Astrocyte (in vitro differentiated cells and primary cell): Measurements from ENCODE around the gene DPYSL3. TPM values are rescaled to one million over a fixed set of nuclear protein-coding genes. Genes with fewer than 3 reads are reported as not detected.

Experiments
- DNase-seq: peaks from one replicate; pipeline ENCODE4 v3.0.0-alpha.2; 2010; ENCODE audit warnings: low read depth
- FAIRE-seq: peaks from 2 replicates; lab custom pipeline; 2011; peaks lifted over from hg19 to GRCh38; lab: Jason Lieb, UNC
- H2AFZ ChIP-seq: 2 replicates; pipeline ENCODE4 v1.6.0; 2012; ENCODE audit warnings: low read depth, low read length, inconsistent platforms
- H3K27ac ChIP-seq: 2 replicates; pipeline ENCODE4 v1.5.1; 2011; ENCODE audit warnings: low read depth, low read length, inconsistent platforms
- H3K27me3 ChIP-seq: 2 replicates; pipeline ENCODE4 v1.6.0; 2011; ENCODE audit warnings: low read length, inconsistent platforms; ENCODE audit not compliant: insufficient read depth
- H3K36me3 ChIP-seq: 2 replicates; pipeline ENCODE4 v1.5.1; 2011; ENCODE audit warnings: low read length, inconsistent platforms; ENCODE audit not compliant: insufficient read depth
- H3K4me1 ChIP-seq: 2 replicates; pipeline ENCODE4 v1.5.1; 2011; ENCODE audit warnings: low read length, inconsistent platforms; ENCODE audit not compliant: insufficient read depth
- H3K4me2 ChIP-seq: 2 replicates; pipeline ENCODE4 v1.6.0; 2012; ENCODE audit warnings: low read length, inconsistent platforms
- H3K4me3 ChIP-seq: 2 replicates; pipeline ENCODE4 v1.5.1; 2011; ENCODE audit warnings: low read depth, mild to moderate bottlenecking, low read length, inconsistent platforms; ENCODE audit not compliant: insufficient read depth
- H3K79me2 ChIP-seq: 2 replicates; pipeline ENCODE4 v1.6.0; 2012; ENCODE audit warnings: mild to moderate bottlenecking, low read length, inconsistent platforms; ENCODE audit not compliant: insufficient read depth
- H3K9ac ChIP-seq: 2 replicates; pipeline ENCODE4 v1.6.0; 2012; ENCODE audit warnings: mild to moderate bottlenecking, low read length, inconsistent platforms
- H3K9me3 ChIP-seq: 2 replicates; pipeline ENCODE4 v1.5.1; 2012; ENCODE audit warnings: low read depth, mild to moderate bottlenecking, low read length, inconsistent platforms; ENCODE audit not compliant: insufficient read depth
- H4K20me1 ChIP-seq: 2 replicates; pipeline ENCODE4 v1.6.0; 2012; ENCODE audit warnings: low read length, inconsistent platforms; ENCODE audit not compliant: insufficient read depth
- H3K27ac Mint-ChIP-seq: one replicate; pipeline ENCODE4 v1.8.0; 2021; ENCODE audit warnings: mild to moderate bottlenecking, mixed read lengths; ENCODE audit not compliant: unreplicated experiment
- H3K27me3 Mint-ChIP-seq: one replicate; pipeline ENCODE4 v1.8.0; 2021; ENCODE audit warnings: low read depth, mixed read lengths; ENCODE audit not compliant: unreplicated experiment
- H3K36me3 Mint-ChIP-seq: one replicate; pipeline ENCODE4 v1.8.0; 2021; ENCODE audit warnings: low read depth, mixed read lengths; ENCODE audit not compliant: unreplicated experiment
- H3K4me1 Mint-ChIP-seq: one replicate; pipeline ENCODE4 v1.8.0; 2021; ENCODE audit warnings: low read depth, mixed read lengths; ENCODE audit not compliant: unreplicated experiment
- H3K4me3 Mint-ChIP-seq: one replicate; pipeline ENCODE4 v1.8.0; 2021; ENCODE audit warnings: mild to moderate bottlenecking, moderate library complexity, mixed read lengths; ENCODE audit not compliant: unreplicated experiment
- H3K9me3 Mint-ChIP-seq: one replicate; pipeline ENCODE4 v1.8.0; 2021; ENCODE audit warnings: mild to moderate bottlenecking, mixed read lengths; ENCODE audit not compliant: unreplicated experiment
- CTCF ChIP-seq: IDR thresholded peaks from 2 replicates; pipeline ENCODE4 v1.5.1; 2011; ENCODE audit warnings: low read depth, mild to moderate bottlenecking, inconsistent platforms, low read length, moderate library complexity; ENCODE audit not compliant: insufficient read depth
- EZH2 ChIP-seq: IDR thresholded peaks from 2 replicates; pipeline ENCODE4 v1.6.1; 2012; ENCODE audit warnings: mild to moderate bottlenecking, low read length, inconsistent platforms; ENCODE audit not compliant: insufficient read depth
- total RNA-seq: library from RNA; stranded (reverse); gene quantifications from 2 replicates; pipeline ENCODE4 v1.2.1, GENCODE V29; 2021

Gene DPYSL3
- total RNA-seq, 1 donor from 2014 or later: 197 TPM

- Mint-ChIP-seq H3K27me3 (no peaks in the 10 kb centered on the region), H3K4me3 (no peak overlapping the region), H3K9me3 (peaks cover 3% of the 10 kb centered on the region), H3K36me3 (peaks cover 8% of the 10 kb centered on the region), H3K27ac (peak overlapping the region; percentile 30), H3K4me1 (peaks cover 8% of the 10 kb centered on the region)
- FAIRE-seq (no peak), DNase-seq (no peak)
- Histone ChIP-seq H3K36me3 (peaks cover 2% of the 10 kb centered on the region), H3K4me3 (no peak overlapping the region), H3K27me3 (no peaks in the 10 kb centered on the region), H3K9me3 (no peaks in the 10 kb centered on the region), H3K4me1 (no peaks in the 10 kb centered on the region), H3K4me2 (no peak overlapping the region), H3K79me2 (peaks cover 94% of the 10 kb centered on the region), H3K9ac (no peak overlapping the region), H4K20me1 (peaks cover 70% of the 10 kb centered on the region), H2AFZ (no peak overlapping the region), H3K27ac (no peak overlapping the region)
- TF ChIP-seq EZH2: no peak
- no peak for TF ChIP-seq CTCF
These were observed 43.4 kb downstream of the DPYSL3 start for GRCh38 chr5:147466360-147466980.

GRCh38 chr5:147465747-147466146 is 44.1 kb downstream of the DPYSL3 start:
- H3K27me3 ChIP-seq: no peaks in the 10 kb centered on the region
- H4K20me1 ChIP-seq: peaks cover 65% of the 10 kb centered on the region
- TF ChIP-seq CTCF (no peak), EZH2 (no peak)
- DNase-seq: no peak
- no peak overlapping the region for H3K27ac ChIP-seq
- H3K36me3 ChIP-seq: peaks cover 2% of the 10 kb centered on the region
- no peak overlapping the region for H2AFZ ChIP-seq
- H3K36me3 Mint-ChIP-seq: peaks cover 11% of the 10 kb centered on the region
- no peaks in the 10 kb centered on the region for H3K9me3 ChIP-seq
- no peaks in the 10 kb centered on the region for H3K4me1 ChIP-seq
- no peak overlapping the region for H3K9ac ChIP-seq
- FAIRE-seq: no peak
- no peak overlapping the region for H3K4me3 Mint-ChIP-seq
- peaks cover 94% of the 10 kb centered on the region for H3K79me2 ChIP-seq
- no peak overlapping the region for H3K4me3 ChIP-seq
- peaks cover 10% of the 10 kb centered on the region for H3K4me1 Mint-ChIP-seq
- H3K4me2 ChIP-seq: no peak overlapping the region
- H3K27ac Mint-ChIP-seq: no peak overlapping the region
- peaks cover 6% of the 10 kb centered on the region for H3K9me3 Mint-ChIP-seq
- no peaks in the 10 kb centered on the region for H3K27me3 Mint-ChIP-seq

- Histone ChIP-seq H4K20me1 (peaks cover 62% of the 10 kb centered on the region), H3K79me2 (peaks cover 92% of the 10 kb centered on the region), H3K4me1 (no peaks in the 10 kb centered on the region), H3K27me3 (no peaks in the 10 kb centered on the region), H3K27ac (no peak overlapping the region), H3K9ac (no peak overlapping the region), H3K4me3 (no peak overlapping the region), H3K9me3 (no peaks in the 10 kb centered on the region), H3K36me3 (peaks cover 2% of the 10 kb centered on the region), H2AFZ (no peak overlapping the region), H3K4me2 (no peak overlapping the region)
- no peak overlapping the region for H3K4me3 Mint-ChIP-seq
- DNase-seq (no peak), FAIRE-seq (peak; percentile 45)
- peaks cover 20% of the 10 kb centered on the region for H3K4me1 Mint-ChIP-seq
- H3K36me3 Mint-ChIP-seq: peaks cover 9% of the 10 kb centered on the region
- H3K27ac Mint-ChIP-seq: no peak overlapping the region
- no peaks in the 10 kb centered on the region for H3K27me3 Mint-ChIP-seq
- H3K9me3 Mint-ChIP-seq: peaks cover 12% of the 10 kb centered on the region
- peak; percentile 44 for TF ChIP-seq CTCF
- TF ChIP-seq EZH2: no peak
These were observed 45.7 kb downstream of the DPYSL3 start for GRCh38 chr5:147464211-147464610.
